ENCODE data around the gene RCAN1.

Gene RCAN1

GRCh38 chr21:34576041-34576511, 38.8 kb downstream of the RCAN1 start (continued):
- TF ChIP-seq ZNF560 (tag by site-specific recombination; IDR thresholded peaks at IDR 0.05; ENCODE audit: borderline replicate concordance) (no peak), ZNF561 (tag by site-specific recombination; IDR thresholded peaks at IDR 0.05; ENCODE audit: borderline replicate concordance) (no peak), ZNF707 (tag by site-specific recombination; IDR thresholded peaks at IDR 0.05) (no peak), SCRT2 (tag by site-specific recombination; IDR thresholded peaks at IDR 0.05) (peak; percentile 91), ZNF701 (tag by site-specific recombination; IDR thresholded peaks at IDR 0.05) (no peak), ZNF114 (tag by site-specific recombination; IDR thresholded peaks at IDR 0.05) (no peak), SALL2 (tag by site-specific recombination; IDR thresholded peaks at IDR 0.05; ENCODE audit: borderline replicate concordance) (no peak), ZNF266 (tag by site-specific recombination; IDR thresholded peaks at IDR 0.05; ENCODE audit: low read depth) (no peak)

- Histone ChIP-seq H3K36me3 (ENCODE audit: control insufficient read depth in 2 of 2, insufficient read depth in 1 of 2, low read length in 2 of 2) (no peaks in the 10 kb centered on the region), H3K4me3 (ENCODE audit: low read depth, low read length) (no peak overlapping the region), H3K27ac (ENCODE audit: extremely low read depth, low read depth, low read length) (no peak overlapping the region), H3K4me1 (ENCODE audit: control insufficient read depth, insufficient read depth, low read length) (peaks cover 4% of the 10 kb centered on the region; the same call in 1 of the 2 replicates), H3K9me3 (ENCODE audit: control insufficient read depth, insufficient read depth, low read depth, low read length) (no peaks in the 10 kb centered on the region)
- ChIA-PET CTCF (interaction anchor here (0.9 to 1.8 kb wide), 4 partner anchors 8 to 64 kb away, joined by 3 to 4 read pairs (median 4); no protein-coding TSS in a partner anchor), POLR2A (no interaction called here)
- TF ChIP-seq ZNF571 (tag by site-specific recombination; IDR thresholded peaks at IDR 0.05): no peak
- no peak for TF ChIP-seq ZNF629 (tag by site-specific recombination; IDR thresholded peaks at IDR 0.05)
- TF ChIP-seq ZNF473 (tag by site-specific recombination; IDR thresholded peaks at IDR 0.05): no peak
- no peak for TF ChIP-seq ZNF133 (tag by site-specific recombination; IDR thresholded peaks at IDR 0.05)
- no peak for TF ChIP-seq ZNF324 (tag by site-specific recombination; IDR thresholded peaks at IDR 0.05)
- TF ChIP-seq TSHZ1 (tag by site-specific recombination; IDR thresholded peaks at IDR 0.05; ENCODE audit: borderline replicate concordance): no peak
- no peak for TF ChIP-seq ZNF791 (tag by site-specific recombination; IDR thresholded peaks at IDR 0.05)
- no peak for TF ChIP-seq ZNF701 (tag by site-specific recombination; IDR thresholded peaks at IDR 0.05)
- no peak for TF ChIP-seq RBAK (tag by site-specific recombination; IDR thresholded peaks at IDR 0.05)
- TF ChIP-seq ZNF148 (tag by site-specific recombination; IDR thresholded peaks at IDR 0.05; ENCODE audit: borderline replicate concordance): no peak
- no peak for TF ChIP-seq ZNF677 (tag by site-specific recombination; IDR thresholded peaks at IDR 0.05)
These were observed 40.0 kb downstream of the RCAN1 start for GRCh38 chr21:34574601-34575529.
